Naive thymus-derived CD4-positive, alpha-beta T cell (primary cell): ENCODE results near the gene PBX4. TPM values are rescaled to one million over a fixed set of nuclear protein-coding genes. Genes with fewer than 3 reads are reported as not detected.

Source experiments
- ATAC-seq: fragments of 150-1000 bp; cut with Tn5 transposase; 2 replicates; pipeline ENCODE4 v1.10.0; 2021; ENCODE audit warnings: mild to moderate bottlenecking, moderate library complexity
- CTCF ChIA-PET: fragments of 350-600 bp; sonication (Branson Sonifier 250); formaldehyde crosslinking; loops from one replicate; lab custom pipeline; 2021; ENCODE audit warnings: antibody characterized with exemption; lab: Charles Lee
- POLR2A ChIA-PET: fragments of 350-600 bp; sonication (Branson Sonifier 250); formaldehyde crosslinking; loops from one replicate; lab custom pipeline; 2021; ENCODE audit warnings: antibody characterized with exemption, inconsistent platforms; lab: Charles Lee
- DNase-seq, 9 donors: peaks; one replicate each; pipeline versions ENCODE4 v3.0.0 to v3.0.0-alpha.2; 2020 to 2022; ENCODE audit warnings: mixed read lengths in 1 of 9
- H3K27ac ChIP-seq: one replicate; pipeline ENCODE4 v1.7.0; 2013; ENCODE audit warnings: mild to moderate bottlenecking, low read depth, low read length, moderate library complexity
- H3K27me3 ChIP-seq, 2 donors: one replicate each; pipeline ENCODE4 v1.7.0; 2013; ENCODE audit warnings: low read length in 2 of 2, mild to moderate bottlenecking in 2 of 2, moderate library complexity in 2 of 2; ENCODE audit not compliant: control insufficient read depth in 2 of 2, insufficient read depth in 2 of 2
- H3K36me3 ChIP-seq, 3 experiments: 1 replicate in 2 of 3; 2 replicates in 1 of 3; pipeline ENCODE4 v1.7.0; 2013; ENCODE audit warnings: low read length in 3 of 3, mild to moderate bottlenecking in 3 of 3, moderate library complexity in 1 of 3; ENCODE audit not compliant: insufficient read depth in 3 of 3, control insufficient read depth in 2 of 3
- H3K4me1 ChIP-seq, 2 donors: one replicate each; pipeline ENCODE4 v1.7.0; 2013; ENCODE audit warnings: low read length in 2 of 2, mild to moderate bottlenecking in 2 of 2, moderate library complexity in 1 of 2; ENCODE audit not compliant: control insufficient read depth in 2 of 2, insufficient read depth in 2 of 2
- H3K4me3 ChIP-seq: 2 replicates; pipeline ENCODE4 v1.7.0; 2013; ENCODE audit warnings: mild to moderate bottlenecking, low read length
- H3K9me3 ChIP-seq, 3 experiments: 1 replicate in 2 of 3; 2 replicates in 1 of 3; pipeline ENCODE4 v1.7.0; 2013; ENCODE audit warnings: low read length in 3 of 3; ENCODE audit not compliant: control insufficient read depth in 2 of 3
- H3K27ac Mint-ChIP-seq, 9 donors: one replicate each; pipeline ENCODE4 v1.8.0; 2020 to 2022; ENCODE audit warnings: mixed read lengths in 9 of 9, mild to moderate bottlenecking in 8 of 9, moderate library complexity in 5 of 9, inconsistent platforms in 2 of 9
- H3K27me3 Mint-ChIP-seq, 5 donors: one replicate each; pipeline ENCODE4 v1.8.0; 2021 to 2022; ENCODE audit warnings: mixed read lengths in 5 of 5, mild to moderate bottlenecking in 1 of 5
- H3K36me3 Mint-ChIP-seq, 5 donors: one replicate each; pipeline ENCODE4 v1.8.0; 2020 to 2022; ENCODE audit warnings: mixed read lengths in 5 of 5, mild to moderate bottlenecking in 3 of 5, inconsistent platforms in 1 of 5
- H3K4me1 Mint-ChIP-seq, 7 donors: one replicate each; pipeline ENCODE4 v1.8.0; 2020 to 2022; ENCODE audit warnings: mixed read lengths in 7 of 7, mild to moderate bottlenecking in 3 of 7, inconsistent platforms in 1 of 7
- H3K4me3 Mint-ChIP-seq, 10 donors: one replicate each; pipeline ENCODE4 v1.8.0; 2020 to 2022; ENCODE audit warnings: mild to moderate bottlenecking in 10 of 10, mixed read lengths in 10 of 10, moderate library complexity in 6 of 10, inconsistent platforms in 2 of 10
- H3K9me3 Mint-ChIP-seq, 11 donors: one replicate each; pipeline ENCODE4 v1.8.0; 2020 to 2022; ENCODE audit warnings: mixed read lengths in 11 of 11, mild to moderate bottlenecking in 4 of 11, inconsistent platforms in 1 of 11, moderate library complexity in 1 of 11
- intact Hi-C, 2 donors: fragments of 100-400 bp; cut with micrococcal nuclease; formaldehyde crosslinking; loops; one replicate each; pipeline ENCODE4 v1.15.1; 2023
- polyA plus RNA-seq, 2 donors: library from polyadenylated mRNA; unstranded; fragments of 300-500 nt; fragmentation: Illumina TruSeq; gene quantifications; one replicate each; pipeline ENCODE4 v1.2.3, GENCODE V29; 2021
- total RNA-seq, 6 experiments: library from RNA in 5 of 6; stranded (reverse) in 5 of 6; gene quantifications; 1 replicate in 5 of 6; 2 replicates in 1 of 6; pipeline ENCODE4 v1.2.3 and lab custom pipeline; 2021 to 2026

The PBX4 gene
- total and polyA plus RNA-seq, 7 experiments from 2014 or later, result 3.8 to 42.7 (median 30.9) TPM

DNA sequence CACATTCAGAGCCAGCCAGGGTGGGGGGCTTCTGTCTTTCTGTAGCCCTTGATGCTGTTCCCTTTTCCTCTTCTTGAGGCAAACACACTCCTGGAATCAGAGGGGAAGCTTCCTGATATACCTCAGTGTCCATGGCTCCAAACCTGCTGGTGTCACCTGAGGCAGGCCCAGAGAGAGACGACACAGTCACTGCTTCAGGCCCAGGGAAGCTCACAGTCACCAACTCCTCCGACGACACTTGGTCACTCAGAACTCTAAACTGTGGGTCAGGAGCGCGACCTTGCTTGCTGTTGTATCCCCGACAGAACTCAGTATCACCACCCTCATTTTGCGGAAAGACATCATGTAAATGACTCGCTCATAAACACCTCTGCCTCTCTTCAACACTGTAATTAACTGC, 43.9 kb upstream of the PBX4 start:
- Mint-ChIP-seq H3K9me3 (peaks cover 0 to 4% (median 0%) of the 10 kb centered on the region in 11 donors), H3K36me3 (peaks cover 0 to 44% (median 11%) of the 10 kb centered on the region in 5 donors), H3K27ac (peak overlapping the region; percentile 86 to 99 (median 94)), H3K4me1 (peaks cover 19 to 36% (median 25%) of the 10 kb centered on the region in 7 donors), H3K27me3 (no peaks in the 10 kb centered on the region), H3K4me3 (peak overlapping the region; percentile 79 to 98 (median 93))
- DNase-seq (no peak), ATAC-seq (no peak)
- H3K27me3 ChIP-seq, result no peaks in the 10 kb centered on the region
- ChIA-PET POLR2A (interaction anchor here (0.7 to 3.9 kb wide), 13 partner anchors 10 to 238 kb away, joined by 3 to 20 read pairs (median 6); partner anchors contain the start of genes GMIP, TSSK6, ZNF253 and ZNF93), CTCF (interaction anchor here (1.0 to 1.2 kb wide), 2 partner anchors 11 to 130 kb away, joined by 3 to 5 read pairs; no protein-coding TSS in a partner anchor)
- no peaks in the 10 kb centered on the region for H3K9me3 ChIP-seq
- peaks cover 24 to 25% of the 10 kb centered on the region in 2 donors for H3K4me1 ChIP-seq
- H3K27ac ChIP-seq, result peak overlapping the region; percentile 98
- H3K4me3 ChIP-seq, result peak overlapping the region; percentile 96
- peaks cover under 1 to 40% (median 11%) of the 10 kb centered on the region in 3 experiments for H3K36me3 ChIP-seq
- intact Hi-C loops, result loop anchor here (2.0 to 10.0 kb wide), 9 partner anchors 34 to 902 kb away; partner anchors contain the start of genes BORCS8 (in 1 of the 2), GATAD2A (in 1 of the 2), LPAR2 (in 1 of the 2) and PBX4 (in 1 of the 2)

- Mint-ChIP-seq H3K36me3 (peaks cover 0 to 42% (median 11%) of the 10 kb centered on the region in 5 donors), H3K9me3 (peaks cover 0 to under 1% (median 0%) of the 10 kb centered on the region in 11 donors), H3K4me1 (peaks cover 19 to 31% (median 25%) of the 10 kb centered on the region in 7 donors), H3K4me3 (peak overlapping the region; percentile 79 to 98 (median 93)), H3K27ac (peak overlapping the region; percentile 86 to 99 (median 94)), H3K27me3 (no peaks in the 10 kb centered on the region)
- POLR2A ChIA-PET, result interaction anchor here (0.5 to 3.9 kb wide), 12 partner anchors 9 to 1532 kb away, joined by 3 to 20 read pairs (median 6); partner anchors contain the start of genes GMIP, ZNF253, ZNF506 and ZNF93
- no peak for ATAC-seq
- no peaks in the 10 kb centered on the region for H3K27me3 ChIP-seq
- intact Hi-C loops, result loop anchor here (2.0 to 10.0 kb wide), 9 partner anchors 33 to 903 kb away; partner anchors contain the start of genes BORCS8 (in 1 of the 2), GATAD2A (in 1 of the 2), LPAR2 (in 1 of the 2) and PBX4 (in 1 of the 2)
- H3K9me3 ChIP-seq, result no peaks in the 10 kb centered on the region
- H3K4me1 ChIP-seq, result peaks cover 19 to 23% of the 10 kb centered on the region in 2 donors
- H3K36me3 ChIP-seq, result peaks cover 6 to 46% (median 11%) of the 10 kb centered on the region in 3 experiments
- no peak overlapping the region for H3K27ac ChIP-seq
- H3K4me3 ChIP-seq, result peak overlapping the region; percentile 96
- no peak for DNase-seq
- CTCF ChIA-PET, result interaction anchor here (1.0 to 1.2 kb wide), 2 partner anchors 11 to 130 kb away, joined by 3 to 5 read pairs; no protein-coding TSS in a partner anchor
These were observed 43.3 kb upstream of the PBX4 start for GRCh38 chr19:19661675-19662251.

- Mint-ChIP-seq H3K9me3 (no peaks in the 10 kb centered on the region), H3K27me3 (no peaks in the 10 kb centered on the region), H3K4me3 (peak overlapping the region in 9 of 10 donors; percentile 55 to 98 (median 93)), H3K4me1 (peaks cover 19 to 30% (median 25%) of the 10 kb centered on the region in 7 donors), H3K27ac (peak overlapping the region in 8 of 9 donors; percentile 81 to 99 (median 92)), H3K36me3 (peaks cover 0 to 45% (median 11%) of the 10 kb centered on the region in 5 donors)
- no peaks in the 10 kb centered on the region for H3K27me3 ChIP-seq
- no peak overlapping the region for H3K4me3 ChIP-seq
- H3K27ac ChIP-seq, result no peak overlapping the region
- no peak for ATAC-seq
- intact Hi-C loops, result loop anchor here (5.0 to 10.0 kb wide), 5 partner anchors 254 to 904 kb away; partner anchors contain the start of genes GATAD2A (in 1 of the 2), ZNF486 (in 1 of the 2), ZNF682 (in 1 of the 2) and ZNF737 (in 1 of the 2)
- H3K36me3 ChIP-seq, result peaks cover 10 to 51% (median 14%) of the 10 kb centered on the region in 3 experiments
- H3K9me3 ChIP-seq, result no peaks in the 10 kb centered on the region
- DNase-seq, result no peak
- H3K4me1 ChIP-seq, result peaks cover 17 to 23% of the 10 kb centered on the region in 2 donors
- POLR2A ChIA-PET, result interaction anchor here (0.5 to 3.9 kb wide), 8 partner anchors 8 to 1532 kb away, joined by 3 to 20 read pairs (median 8); partner anchors contain the start of genes ZNF253 and ZNF506
- CTCF ChIA-PET, result interaction anchor here (1.0 to 1.2 kb wide), 2 partner anchors 10 to 129 kb away, joined by 3 to 5 read pairs; no protein-coding TSS in a partner anchor
These were observed 42.7 kb upstream of the PBX4 start for GRCh38 chr19:19661141-19661674.

- peaks cover 20 to 30% (median 25%) of the 10 kb centered on the region in 7 donors for H3K4me1 Mint-ChIP-seq
- CTCF ChIA-PET, result no interaction called here
- Histone ChIP-seq H3K36me3 (peaks cover 17 to 66% (median 25%) of the 10 kb centered on the region in 3 experiments), H3K4me3 (no peak overlapping the region), H3K27ac (no peak overlapping the region), H3K27me3 (no peaks in the 10 kb centered on the region), H3K4me1 (peaks cover 17 to 23% of the 10 kb centered on the region in 2 donors), H3K9me3 (no peaks in the 10 kb centered on the region)
- POLR2A ChIA-PET, result interaction anchor here (0.8 to 1.1 kb wide), 3 partner anchors 16 to 165 kb away, joined by 3 to 4 read pairs (median 3); partner anchors contain the start of gene ZNF14
- H3K4me3 Mint-ChIP-seq, result peak overlapping the region in 1 of 10 donors; percentile 45
- H3K27ac Mint-ChIP-seq, result peak overlapping the region in 1 of 9 donors; percentile 41
- peaks cover 0 to 41% (median 11%) of the 10 kb centered on the region in 5 donors for H3K36me3 Mint-ChIP-seq
- ATAC-seq (no peak), DNase-seq (no peak)
- no peaks in the 10 kb centered on the region for H3K27me3 Mint-ChIP-seq
- H3K9me3 Mint-ChIP-seq, result no peaks in the 10 kb centered on the region
- intact Hi-C loops, result loop anchor here (5.0 to 10.0 kb wide), 5 partner anchors 252 to 905 kb away; partner anchors contain the start of genes GATAD2A (in 1 of the 2), ZNF486 (in 1 of the 2), ZNF682 (in 1 of the 2) and ZNF737 (in 1 of the 2)
These were observed 41.3 kb upstream of the PBX4 start for GRCh38 chr19:19659646-19660245.

GRCh38 chr19:19657397-19657783, 38.9 kb upstream of the PBX4 start:
- H3K4me1 ChIP-seq, result peaks cover 11 to 14% of the 10 kb centered on the region in 2 donors
- no peaks in the 10 kb centered on the region for H3K9me3 ChIP-seq
- no peak overlapping the region for H3K4me3 ChIP-seq
- Mint-ChIP-seq H3K27me3 (no peaks in the 10 kb centered on the region), H3K9me3 (no peaks in the 10 kb centered on the region), H3K4me3 (no peak overlapping the region), H3K4me1 (peaks cover 13 to 20% (median 15%) of the 10 kb centered on the region in 7 donors), H3K27ac (peak overlapping the region in 2 of 9 donors; percentile 30 to 76), H3K36me3 (peaks cover 5 to 41% (median 17%) of the 10 kb centered on the region in 5 donors)
- ChIA-PET POLR2A (interaction anchor here (0.9 to 1.5 kb wide), 2 partner anchors 11 to 12 kb away, joined by 3 to 5 read pairs; partner anchors contain the start of gene ZNF101), CTCF (interaction anchor here (0.6 to 0.8 kb wide), 2 partner anchors 11 to 100 kb away, joined by 3 to 4 read pairs; no protein-coding TSS in a partner anchor)
- ATAC-seq (no peak), DNase-seq (no peak)
- H3K27me3 ChIP-seq, result no peaks in the 10 kb centered on the region
- intact Hi-C loops, result no loop called here
- H3K27ac ChIP-seq, result no peak overlapping the region
- peaks cover 20 to 86% (median 30%) of the 10 kb centered on the region in 3 experiments for H3K36me3 ChIP-seq
